ENCODE measurements around the gene ZDHHC3. TPM values are rescaled to one million over a fixed set of nuclear protein-coding genes. Genes with fewer than 3 reads are reported as not detected.

Gene ZDHHC3
- total RNA-seq, 1 donor from 2014 or later: 41.2 TPM

- H3K4me3 ChIP-seq: no peak overlapping the region
- Mint-ChIP-seq H3K4me3 (no peak overlapping the region), H3K27me3 (ENCODE audit: insufficient read depth, low read depth) (no peaks in the 10 kb centered on the region), H3K27ac (no peak overlapping the region), H3K4me1 (no peaks in the 10 kb centered on the region), H3K9me3 (no peaks in the 10 kb centered on the region), H3K36me3 (no peaks in the 10 kb centered on the region)
- H3K4me1 ChIP-seq: no peaks in the 10 kb centered on the region
- no peak for TF ChIP-seq CTCF (IDR thresholded peaks at IDR 0.05)
- no peak for TF ChIP-seq EZH2phosphoT487 (IDR thresholded peaks at IDR 0.05)
- no peak for TF ChIP-seq EZH2 (IDR thresholded peaks at IDR 0.05)
- H3F3A ChIP-seq (ENCODE audit: low read depth): no peaks in the 10 kb centered on the region
- no peak overlapping the region for H3K27ac ChIP-seq
- no peaks in the 10 kb centered on the region for H3K36me3 ChIP-seq
- no peak overlapping the region for H3K4me2 ChIP-seq
- no peaks in the 10 kb centered on the region for H4K20me1 ChIP-seq (ENCODE audit: low read depth)
- H3K9me3 ChIP-seq (ENCODE audit: low read depth): no peaks in the 10 kb centered on the region
- no peak for DNase-seq (ENCODE audit: low spot score)
- no peak overlapping the region for H3K9ac ChIP-seq
- H3K79me2 ChIP-seq (ENCODE audit: low read depth): no peaks in the 10 kb centered on the region
- H3K27me3 ChIP-seq: no peaks in the 10 kb centered on the region
- no peak overlapping the region for H2AFZ ChIP-seq (replicated peaks)
Observed at GRCh38 chr3:44880284-44880683, 95.7 kb downstream of the ZDHHC3 start.

- Histone ChIP-seq H3F3A (ENCODE audit: low read depth) (no peaks in the 10 kb centered on the region), H3K9me3 (ENCODE audit: low read depth) (no peaks in the 10 kb centered on the region), H3K4me1 (no peaks in the 10 kb centered on the region), H4K20me1 (ENCODE audit: low read depth) (no peaks in the 10 kb centered on the region), H3K9ac (no peak overlapping the region), H3K4me3 (no peak overlapping the region), H3K4me2 (no peak overlapping the region), H3K27me3 (no peaks in the 10 kb centered on the region), H3K27ac (no peak overlapping the region), H3K79me2 (ENCODE audit: low read depth) (no peaks in the 10 kb centered on the region), H2AFZ (replicated peaks) (no peak overlapping the region), H3K36me3 (no peaks in the 10 kb centered on the region)
- H3K27ac Mint-ChIP-seq: no peak overlapping the region
- TF ChIP-seq EZH2phosphoT487 (IDR thresholded peaks at IDR 0.05) (no peak), CTCF (IDR thresholded peaks at IDR 0.05) (no peak), EZH2 (IDR thresholded peaks at IDR 0.05) (no peak)
- no peaks in the 10 kb centered on the region for H3K4me1 Mint-ChIP-seq
- H3K9me3 Mint-ChIP-seq: no peaks in the 10 kb centered on the region
- DNase-seq (ENCODE audit: low spot score): no peak
- H3K27me3 Mint-ChIP-seq (ENCODE audit: insufficient read depth, low read depth): no peaks in the 10 kb centered on the region
- H3K4me3 Mint-ChIP-seq: no peak overlapping the region
- no peaks in the 10 kb centered on the region for H3K36me3 Mint-ChIP-seq
Observed at GRCh38 chr3:44877333-44877732, 98.6 kb downstream of the ZDHHC3 start.

GRCh38 chr3:44875596-44875995 lies 100.4 kb downstream of the ZDHHC3 start:
- Mint-ChIP-seq H3K4me3 (no peak overlapping the region), H3K36me3 (no peaks in the 10 kb centered on the region), H3K4me1 (no peaks in the 10 kb centered on the region), H3K27ac (no peak overlapping the region), H3K27me3 (ENCODE audit: insufficient read depth, low read depth) (no peaks in the 10 kb centered on the region), H3K9me3 (no peaks in the 10 kb centered on the region)
- no peaks in the 10 kb centered on the region for H3F3A ChIP-seq (ENCODE audit: low read depth)
- no peaks in the 10 kb centered on the region for H3K79me2 ChIP-seq (ENCODE audit: low read depth)
- DNase-seq (ENCODE audit: low spot score): no peak
- no peak overlapping the region for H3K9ac ChIP-seq
- H2AFZ ChIP-seq (replicated peaks): no peak overlapping the region
- H3K36me3 ChIP-seq: no peaks in the 10 kb centered on the region
- H3K4me1 ChIP-seq: no peaks in the 10 kb centered on the region
- H3K4me3 ChIP-seq: no peak overlapping the region
- no peaks in the 10 kb centered on the region for H3K9me3 ChIP-seq (ENCODE audit: low read depth)
- no peaks in the 10 kb centered on the region for H4K20me1 ChIP-seq (ENCODE audit: low read depth)
- H3K4me2 ChIP-seq: no peak overlapping the region
- no peak for TF ChIP-seq EZH2 (IDR thresholded peaks at IDR 0.05)
- no peak for TF ChIP-seq EZH2phosphoT487 (IDR thresholded peaks at IDR 0.05)
- TF ChIP-seq CTCF (IDR thresholded peaks at IDR 0.05): no peak
- no peaks in the 10 kb centered on the region for H3K27me3 ChIP-seq
- no peak overlapping the region for H3K27ac ChIP-seq

Other genes starting within 250 kb of the ZDHHC3 start
- 9.9 and 12.6 TPM in 2 replicates for gene ZNF501, start 246.5 kb downstream of the ZDHHC3 start, total RNA-seq (ENCODE audit: low replicate concordance)
- 48.9 and 73.6 TPM in 2 replicates for gene KIAA1143, start 214.6 kb downstream of the ZDHHC3 start, total RNA-seq (ENCODE audit: low replicate concordance)
- 46.2 and 83.4 TPM in 2 replicates for gene KIF15, start 214.4 kb downstream of the ZDHHC3 start, total RNA-seq (ENCODE audit: low replicate concordance)
- 10.1 and 17.7 TPM in 2 replicates for gene TMEM42, start 114.3 kb downstream of the ZDHHC3 start, total RNA-seq (ENCODE audit: low replicate concordance)
- 0.04 and 0.12 TPM in 2 replicates for gene TGM4, start 101.6 kb downstream of the ZDHHC3 start, total RNA-seq (ENCODE audit: low replicate concordance)
- gene EXOSC7, start 70 bp upstream of the ZDHHC3 start, total RNA-seq (ENCODE audit: low replicate concordance): 86.6 and 88.7 TPM in 2 replicates
- gene CLEC3B, start 50.1 kb upstream of the ZDHHC3 start, total RNA-seq (ENCODE audit: low replicate concordance): not detected in 2 replicates
- gene CDCP1, start 170.2 kb upstream of the ZDHHC3 start, total RNA-seq (ENCODE audit: low replicate concordance): 0.12 and 0.24 TPM in 2 replicates

All from neural progenitor cell (in vitro differentiated cells).